ENCODE measurements around the gene ZNF749.

GRCh38 chr19:57389194-57389729 is 45.9 kb upstream of the ZNF749 start:
- TF ChIP-seq CTCF (IDR thresholded peaks at IDR 0.05) = no peak
- no peak for TF ChIP-seq POLR2A (IDR thresholded peaks at IDR 0.05)

Measured in thyroid gland (tissue), 4 donors.